NCI-H1694 treated with DMSO at 0.1 percent for 48 hours (cell line): ENCODE measurements around the gene PLOD3.
"Not testable (repeated sequence)": the region's sequence is repeated elsewhere in the genome, so short reads cannot be mapped to it uniquely, and the experiment has no call there.

ENCODE experiments used
- DNase-seq: peaks from one replicate; lab custom pipeline; 2025; lab: John Stamatoyannopoulos, UW

Gene PLOD3

DNA sequence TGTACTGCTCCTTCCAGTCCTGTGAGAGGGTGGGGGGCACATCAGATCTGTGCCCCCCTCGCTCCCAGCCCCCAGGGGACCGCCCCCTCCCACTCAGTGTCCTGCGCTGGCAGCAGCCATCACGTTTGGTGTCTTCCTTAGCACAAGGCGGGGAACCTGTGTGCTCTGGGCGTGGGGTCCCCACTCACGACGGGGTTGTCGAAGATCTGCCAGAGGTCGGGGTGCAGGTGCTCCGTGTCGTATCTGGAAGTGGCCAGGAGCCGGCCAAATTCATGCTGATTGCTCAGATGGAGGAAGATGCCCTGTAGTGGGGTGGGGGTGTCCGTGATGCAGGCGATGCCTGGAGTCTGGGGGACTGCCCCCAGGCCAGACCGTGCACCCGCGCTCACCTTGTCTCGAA is 7.2 kb downstream of the PLOD3 start:
- DNase-seq = no peak

DNA sequence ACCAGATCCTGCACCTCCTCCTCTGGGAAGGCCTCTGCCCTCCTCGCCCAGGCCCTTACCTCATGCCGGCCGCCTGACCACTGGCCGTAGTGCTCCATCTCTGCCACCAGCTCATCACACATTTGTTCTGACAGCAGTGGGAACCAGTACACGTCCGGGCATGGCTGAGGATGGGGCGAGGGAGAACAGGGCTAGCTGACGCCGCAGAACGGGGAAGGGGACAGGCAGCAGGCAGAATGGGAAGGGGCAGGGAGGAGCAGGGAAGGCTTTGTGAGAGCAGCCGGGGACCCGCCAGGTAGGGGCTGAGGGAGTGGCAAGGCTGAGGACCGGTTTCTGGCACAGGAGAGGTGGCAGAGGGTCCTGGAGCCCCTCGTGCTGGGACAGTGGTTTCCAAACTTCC is 8.6 kb downstream of the PLOD3 start:
- DNase-seq = no peak

DNA sequence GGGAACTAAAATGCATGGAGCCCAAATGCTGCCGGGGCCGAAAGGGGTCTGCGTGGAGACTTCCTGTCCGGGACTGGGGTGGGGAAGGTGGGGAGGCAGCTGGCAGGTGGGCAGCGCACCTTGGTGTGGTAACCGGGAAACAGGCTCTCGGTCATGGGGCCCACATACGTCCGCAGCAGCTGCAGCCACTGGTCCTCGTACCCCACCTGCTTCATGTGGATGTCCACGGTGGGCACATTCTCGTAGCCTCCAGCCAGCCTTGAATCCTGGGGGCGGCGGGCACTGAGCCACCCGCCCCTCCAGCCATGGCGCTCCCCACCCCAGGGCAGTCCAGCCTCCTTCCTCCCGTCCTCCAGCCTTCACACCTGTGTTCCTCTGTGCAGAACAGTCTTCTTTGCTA is 9.9 kb downstream of the PLOD3 start:
- DNase-seq = no peak

DNA sequence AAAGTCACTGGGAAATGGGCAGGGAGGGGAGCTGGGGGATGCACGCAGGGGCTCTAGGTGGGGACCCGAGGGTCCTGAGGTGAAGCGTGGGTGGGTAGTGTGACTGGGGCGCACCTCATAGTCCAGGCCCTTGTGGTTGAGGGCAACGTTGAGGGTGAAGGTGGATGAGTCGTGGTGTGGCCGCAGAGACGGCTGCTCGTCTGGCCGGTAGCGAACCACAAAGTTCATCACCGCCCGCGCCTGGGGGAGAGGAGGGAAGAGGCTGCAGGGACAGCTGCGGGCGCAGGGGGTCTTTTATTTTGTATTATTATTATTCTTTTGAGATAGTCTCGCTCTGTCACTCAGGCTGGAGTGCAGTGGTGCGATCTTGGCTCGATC is 10.7 kb downstream of the PLOD3 start:
- DNase-seq = no peak

DNA sequence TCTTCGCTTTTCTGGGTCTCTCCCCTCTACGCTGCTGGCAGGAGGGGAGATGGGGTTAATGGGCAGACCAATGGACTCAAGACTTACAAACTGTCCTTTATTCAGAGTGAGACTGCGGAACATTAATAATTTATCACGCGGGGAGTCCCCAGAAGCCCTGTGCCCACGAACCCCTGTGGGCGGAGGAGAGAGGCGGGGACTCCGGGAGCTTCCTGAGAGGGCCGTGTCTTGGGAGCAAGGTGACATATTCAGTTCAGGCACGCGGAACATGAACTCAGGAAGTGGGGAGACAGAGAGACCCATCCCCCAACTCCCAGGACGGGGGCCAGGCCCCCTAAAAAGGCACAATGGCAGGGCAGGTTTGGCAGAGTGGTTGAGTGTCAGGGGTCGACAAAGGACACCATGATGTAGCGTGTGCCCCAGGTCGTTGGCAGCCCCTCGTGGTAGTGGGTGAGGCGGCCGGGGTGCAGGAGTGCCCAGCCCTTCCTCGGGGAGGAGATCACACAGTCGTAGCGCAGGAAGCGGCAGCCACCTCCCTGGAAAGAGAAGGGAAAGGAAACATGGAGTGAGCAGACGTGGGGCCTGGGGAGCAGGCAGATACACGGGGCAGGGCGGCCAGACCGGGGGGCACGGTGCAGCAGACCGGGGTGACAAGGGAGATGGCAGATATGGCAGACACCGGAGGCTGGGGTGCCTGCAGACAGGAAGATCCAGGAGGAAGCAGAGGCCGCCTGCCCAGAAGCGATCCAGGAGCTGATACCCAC is 11.3 kb downstream of the PLOD3 start:
- DNase-seq = no peak

DNA sequence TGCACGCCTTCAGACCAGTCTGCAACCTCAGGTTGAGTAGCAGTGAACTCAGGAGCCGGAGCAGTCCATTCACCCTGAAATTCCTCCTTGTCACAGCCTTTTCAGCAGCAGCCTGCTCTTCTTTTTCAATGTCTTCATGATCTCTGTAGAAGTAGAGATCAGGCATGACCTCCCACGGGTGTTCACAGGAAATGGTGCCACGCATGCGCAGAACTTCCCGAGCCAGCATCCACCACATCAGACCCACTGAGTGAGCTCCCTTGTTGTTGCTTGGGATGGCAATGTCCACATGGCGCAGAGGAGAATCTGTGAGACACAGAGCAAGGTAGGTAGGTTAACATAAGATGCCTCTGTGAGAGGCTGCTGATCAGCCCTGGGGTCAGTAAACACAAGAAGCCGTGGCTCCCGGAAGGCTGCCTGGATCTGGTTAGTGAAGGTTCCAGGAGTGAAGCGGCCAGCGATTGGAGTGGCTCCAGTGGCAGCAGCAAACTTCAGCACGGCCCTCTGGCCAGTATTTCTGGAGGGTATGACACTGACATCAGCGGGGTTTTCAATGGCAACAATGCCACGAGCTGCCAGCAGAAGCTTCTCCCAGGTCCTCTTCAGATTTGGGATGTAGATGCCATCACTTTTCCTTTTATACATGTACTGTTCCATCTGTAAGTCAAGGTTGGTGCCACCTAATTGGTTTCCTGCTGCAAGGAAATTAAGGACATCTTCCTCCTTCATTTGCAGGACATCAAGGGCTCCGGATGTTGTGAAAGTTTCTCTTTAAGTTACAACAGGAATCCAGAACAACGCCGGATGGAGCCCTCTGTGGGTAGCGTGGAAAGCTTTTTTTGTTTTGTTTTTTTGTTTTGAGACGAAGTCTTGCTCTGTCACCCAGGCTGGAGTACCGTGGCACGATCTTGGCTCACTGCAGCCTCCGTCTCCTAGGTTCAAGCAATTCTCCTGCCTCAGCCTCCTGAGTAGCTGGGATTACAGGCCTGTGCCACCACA is 13.3 kb downstream of the PLOD3 start:
- DNase-seq = not testable (repeated sequence)

DNA sequence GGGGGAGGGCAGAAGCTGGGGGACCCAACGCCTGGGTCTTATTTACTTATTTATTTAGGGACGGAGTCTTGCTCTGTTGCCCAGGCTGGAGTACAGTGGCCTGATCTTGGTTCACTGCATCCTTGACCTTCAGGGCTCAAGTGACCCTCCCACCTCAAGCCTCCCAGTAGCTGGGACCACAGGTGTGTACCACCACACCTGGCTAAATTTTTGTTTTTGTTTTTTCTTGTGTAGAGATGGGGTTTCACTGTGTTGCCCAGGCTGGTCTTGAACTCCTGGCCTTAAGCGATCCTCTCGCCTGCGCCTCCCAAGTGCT is 14.8 kb downstream of the PLOD3 start:
- no peak for DNase-seq

DNA sequence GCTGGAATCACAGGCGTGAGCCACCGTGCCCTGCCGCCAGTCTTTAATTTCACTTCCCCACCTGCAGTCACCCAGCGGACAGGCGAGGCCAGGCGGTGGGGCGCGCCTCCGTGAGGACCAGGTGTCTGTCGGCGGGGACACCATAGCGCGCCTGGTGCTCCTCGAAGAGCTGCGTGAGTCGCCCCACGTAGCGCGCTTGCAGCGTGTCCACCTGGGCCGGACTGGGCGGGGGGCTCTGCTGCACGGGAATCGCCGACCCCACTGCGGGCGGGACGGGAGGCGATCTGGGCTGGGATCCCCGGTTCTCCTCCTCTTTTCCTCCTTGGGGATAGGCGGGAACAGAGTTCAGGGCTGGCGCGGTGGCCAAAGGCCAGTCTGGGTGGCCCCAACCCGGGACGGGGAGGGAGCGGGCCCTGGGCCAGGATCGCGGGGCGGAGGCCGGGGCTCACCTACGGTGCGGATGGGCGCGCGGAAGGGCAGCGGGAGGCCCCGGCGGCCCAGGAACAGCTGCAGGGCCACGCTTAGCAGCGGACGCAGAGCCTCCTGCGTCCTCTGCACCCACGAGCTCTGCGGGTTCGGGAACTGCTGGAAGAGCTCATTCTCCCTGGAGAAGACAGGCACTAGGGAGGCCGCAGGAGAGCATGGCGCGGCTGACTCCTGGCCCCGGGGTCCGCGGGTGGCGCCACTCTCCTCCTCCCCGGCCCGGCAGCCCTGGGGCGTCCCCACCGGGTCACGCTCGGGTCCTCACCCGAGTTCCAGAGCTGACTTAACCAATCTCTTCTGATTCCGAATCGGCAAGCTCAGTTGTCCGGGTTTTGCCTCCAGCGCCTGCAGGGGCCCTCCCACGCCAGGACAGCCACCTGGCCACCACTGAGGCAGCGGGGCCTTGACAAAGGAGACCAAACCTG is 15.4 kb downstream of the PLOD3 start:
- no peak for DNase-seq

DNA sequence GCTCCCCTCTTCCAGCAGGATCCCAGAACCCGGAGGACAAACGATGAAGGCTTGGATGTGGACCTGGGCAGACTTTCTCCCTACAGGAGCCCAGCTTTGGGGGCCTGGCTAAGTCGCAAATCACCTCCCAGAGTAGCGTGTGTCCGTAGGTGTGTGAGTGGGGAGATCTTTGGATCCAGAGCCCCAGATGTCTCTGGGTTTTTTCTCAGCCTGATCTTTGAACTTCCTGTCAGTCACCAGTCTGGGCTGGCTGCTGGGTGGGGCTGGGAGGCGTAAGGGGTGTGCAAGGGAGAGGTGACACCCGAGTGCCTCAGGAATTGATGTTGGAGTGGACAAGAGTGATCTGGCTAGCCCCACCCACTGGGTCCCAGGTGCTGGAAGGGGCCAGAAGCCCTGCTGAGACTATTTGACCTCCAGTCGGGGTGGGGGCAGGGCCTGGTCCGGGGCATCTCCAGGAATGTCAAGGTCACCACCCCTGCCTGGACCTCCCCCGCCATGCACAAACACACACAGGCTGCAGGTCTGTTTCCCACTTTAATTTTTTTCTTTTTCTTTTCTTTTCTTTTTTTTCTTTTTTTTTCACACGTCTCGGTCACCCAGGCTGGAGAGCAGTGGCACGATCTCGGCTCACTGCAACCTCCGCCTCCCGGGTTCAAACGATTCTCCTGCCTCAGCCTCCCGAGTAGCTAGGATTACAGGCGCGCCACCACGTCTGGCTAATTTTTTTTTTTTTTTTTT is 16.4 kb downstream of the PLOD3 start, which contains the start of gene MOGAT3:
Gene MOGAT3 (minus strand): TSS at position 175 of the 738 bp plus-strand sequence. CDS start 182 bp downstream, outside the sequence.
- no peak for DNase-seq

DNA sequence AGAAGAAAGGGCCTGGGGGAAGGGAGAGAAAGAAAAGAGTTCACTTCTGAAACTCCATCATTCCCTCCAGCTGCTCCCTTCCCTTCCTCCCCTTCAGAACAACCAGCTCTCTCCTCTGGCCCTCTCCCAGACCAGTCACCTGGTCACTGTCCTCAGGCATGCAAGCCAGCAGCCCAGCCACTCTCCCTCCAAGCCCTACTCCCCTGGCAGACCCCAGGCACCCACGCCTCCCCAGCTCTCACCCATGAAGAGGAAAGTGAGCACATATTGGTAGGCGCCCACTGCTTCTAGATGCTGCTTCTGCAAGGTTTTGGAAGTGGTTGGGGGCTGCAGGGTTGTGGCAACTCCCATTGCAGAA is 16.9 kb downstream of the PLOD3 start:
- DNase-seq = no peak

DNA sequence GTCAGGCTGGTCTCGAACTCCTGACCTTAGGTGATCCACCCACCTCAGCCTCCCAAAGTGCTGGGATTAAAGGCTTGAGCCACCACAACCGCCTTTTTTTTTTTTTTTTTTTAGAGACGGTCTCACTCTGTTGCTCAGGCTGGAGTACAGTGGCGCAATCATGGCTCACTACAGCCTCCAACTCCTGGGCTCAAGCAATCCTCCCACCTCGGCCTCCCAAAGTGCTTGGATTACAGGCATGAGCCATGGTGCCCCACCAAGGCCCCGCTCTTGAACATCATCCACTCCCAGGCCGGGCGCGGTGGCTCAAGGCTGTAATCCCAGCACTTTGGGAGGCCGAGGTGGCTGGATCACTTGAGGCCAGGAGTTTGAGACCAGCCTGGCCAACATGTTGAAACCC is 17.9 kb downstream of the PLOD3 start:
- DNase-seq = not testable (repeated sequence)

DNA sequence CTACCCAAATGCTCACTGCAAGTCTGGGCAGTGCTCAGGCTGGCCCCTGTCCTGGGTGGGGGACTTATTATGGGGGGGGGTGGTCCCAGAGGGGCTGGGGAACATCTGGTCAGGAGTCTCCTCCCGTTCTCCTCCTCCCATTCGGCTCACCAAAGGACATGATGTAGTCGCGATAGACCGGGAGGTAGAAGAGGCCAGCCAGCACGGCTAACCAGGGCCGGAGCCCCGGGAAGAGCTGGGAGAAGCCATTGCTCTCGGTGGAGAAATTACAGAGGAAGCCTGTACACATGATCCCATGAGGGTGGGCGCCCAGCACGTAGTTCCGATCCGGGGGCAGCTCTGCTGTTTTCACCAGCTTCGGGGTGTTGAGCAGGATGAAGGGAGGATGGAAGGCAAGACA is 18.9 kb downstream of the PLOD3 start:
- no peak for DNase-seq

DNA sequence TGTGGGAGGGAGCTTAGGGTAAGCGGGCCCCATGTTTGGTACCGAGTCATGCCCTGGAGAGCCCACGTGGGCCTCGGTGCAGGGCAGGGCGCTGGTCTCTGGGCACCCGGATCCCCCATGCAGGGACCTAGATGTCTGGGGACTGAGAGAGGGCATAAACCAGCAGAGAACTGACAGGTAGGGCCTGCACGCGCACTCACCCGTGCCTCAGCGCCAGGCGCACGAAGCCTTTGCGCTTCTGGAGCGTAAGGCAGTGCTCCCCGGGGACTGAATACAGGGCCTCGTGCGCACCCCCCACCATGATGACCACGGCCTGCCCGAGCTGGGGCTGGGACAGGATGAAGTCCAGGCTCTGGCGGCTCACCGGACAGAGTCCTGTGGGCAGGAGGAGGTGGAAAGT is 19.4 kb downstream of the PLOD3 start:
- DNase-seq = no peak

DNA sequence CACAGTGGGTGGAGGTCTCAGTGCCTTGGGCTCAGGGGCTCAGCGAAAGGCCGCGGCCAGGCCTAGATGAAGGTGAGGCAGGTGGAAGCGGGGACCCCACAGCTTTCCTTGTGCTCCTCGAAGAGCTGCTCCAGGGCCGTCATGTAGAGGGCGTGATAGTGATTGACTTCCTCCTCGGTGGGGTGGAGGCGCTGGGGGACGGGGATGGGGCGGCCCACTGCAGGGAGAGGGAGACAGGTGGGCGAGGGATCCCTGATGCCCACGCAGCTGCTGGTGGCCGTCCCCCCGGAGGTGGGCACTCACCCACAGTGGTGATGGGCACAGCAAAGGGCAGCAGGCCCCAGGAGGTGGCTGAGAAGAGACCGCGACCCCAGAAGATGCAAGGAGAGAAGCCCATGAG is 21.5 kb downstream of the PLOD3 start:
- no peak for DNase-seq

DNA sequence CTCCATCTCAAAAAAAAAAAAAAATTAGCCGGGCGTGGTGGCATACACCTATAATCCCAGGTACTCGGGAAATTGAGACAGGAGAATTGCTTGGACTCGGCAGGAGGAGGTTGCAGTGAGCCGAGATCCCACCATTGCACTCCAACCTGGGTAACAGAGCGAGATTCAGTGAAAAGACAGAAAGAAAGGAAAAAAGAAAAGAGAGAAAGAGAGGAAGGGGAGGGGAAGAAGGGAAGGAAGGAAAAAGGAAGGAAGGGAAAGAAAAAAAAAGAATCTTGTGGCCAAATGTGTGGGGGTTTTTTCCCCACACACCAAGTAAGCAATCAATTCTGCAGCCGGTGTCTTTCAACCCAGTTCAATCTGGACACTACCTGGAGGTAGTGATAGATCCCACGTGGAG is 28.3 kb downstream of the PLOD3 start:
- DNase-seq = no peak

DNA sequence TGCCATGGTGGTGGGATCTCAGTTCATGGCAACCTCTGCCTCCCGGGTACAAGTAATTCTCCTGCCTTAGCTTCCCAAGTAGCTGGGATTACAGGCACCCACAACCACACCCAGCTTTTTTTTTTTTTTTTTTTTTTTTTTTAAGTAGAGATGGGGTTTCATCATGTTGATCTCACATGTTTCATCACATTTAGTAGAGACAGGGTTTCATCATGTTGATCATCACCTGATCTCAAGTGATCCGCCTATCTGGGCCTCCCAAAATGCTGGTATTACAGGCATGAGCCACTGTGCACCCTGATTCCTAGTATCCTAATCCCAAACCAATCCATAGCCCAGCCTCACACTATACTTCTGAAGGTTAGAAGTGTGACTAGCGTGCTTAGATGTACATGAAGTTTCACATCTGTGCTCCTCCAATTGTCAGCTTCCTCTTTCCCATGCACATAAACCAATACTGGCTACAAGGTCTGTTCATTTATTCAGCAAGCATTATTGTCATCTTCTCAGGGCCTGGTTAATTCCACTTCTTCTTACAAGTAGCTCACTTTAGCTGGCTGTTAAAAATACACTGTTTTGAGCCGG is 30.4 kb downstream of the PLOD3 start:
- no peak for DNase-seq

DNA sequence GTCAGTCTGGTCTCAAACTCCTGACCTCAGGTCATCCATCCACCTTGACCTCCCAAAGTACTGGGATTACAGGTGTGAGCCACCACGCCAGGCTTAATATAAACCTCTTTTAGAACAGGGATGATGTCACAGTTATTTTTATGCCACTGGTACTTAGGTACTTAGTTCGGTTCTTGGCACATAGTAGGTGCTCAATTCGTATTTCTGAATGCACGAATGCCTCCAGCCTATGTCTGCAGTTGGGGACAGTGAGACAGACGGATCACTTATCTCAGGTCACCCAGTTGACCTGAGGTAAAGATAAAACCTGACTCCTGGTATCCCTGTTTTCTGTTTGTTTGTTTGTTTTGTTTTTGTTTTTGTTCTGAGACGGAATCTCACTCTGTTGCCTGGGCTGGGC is 31.2 kb downstream of the PLOD3 start:
- DNase-seq = no peak

DNA sequence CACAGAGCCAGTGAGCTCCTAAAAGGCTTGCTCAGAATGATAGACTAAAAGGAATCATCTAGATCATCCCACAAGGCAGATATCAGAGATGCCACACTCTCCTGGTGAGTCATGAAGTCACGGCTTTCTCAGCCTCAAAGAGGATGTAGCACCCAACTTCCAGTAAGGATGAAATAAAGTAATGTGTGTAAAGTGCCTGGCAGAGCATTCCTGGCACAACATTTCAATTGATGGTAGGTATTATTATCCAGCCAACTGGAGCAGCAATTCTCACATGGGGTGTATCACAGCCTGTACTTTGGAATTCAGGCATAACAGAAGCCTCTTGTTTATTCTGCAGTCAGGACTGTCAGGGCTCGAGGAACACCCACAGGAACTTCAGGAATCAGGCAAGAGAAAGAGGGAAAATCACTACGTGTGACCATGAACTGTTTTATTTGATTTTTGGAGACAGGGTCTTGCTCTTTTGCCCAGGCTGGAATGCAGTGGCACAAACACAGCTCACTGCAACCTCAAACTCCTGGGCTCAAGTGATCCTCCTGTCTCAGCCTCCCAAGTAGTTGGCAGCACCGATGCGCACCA is 32.0 kb downstream of the PLOD3 start:
- DNase-seq = no peak

DNA sequence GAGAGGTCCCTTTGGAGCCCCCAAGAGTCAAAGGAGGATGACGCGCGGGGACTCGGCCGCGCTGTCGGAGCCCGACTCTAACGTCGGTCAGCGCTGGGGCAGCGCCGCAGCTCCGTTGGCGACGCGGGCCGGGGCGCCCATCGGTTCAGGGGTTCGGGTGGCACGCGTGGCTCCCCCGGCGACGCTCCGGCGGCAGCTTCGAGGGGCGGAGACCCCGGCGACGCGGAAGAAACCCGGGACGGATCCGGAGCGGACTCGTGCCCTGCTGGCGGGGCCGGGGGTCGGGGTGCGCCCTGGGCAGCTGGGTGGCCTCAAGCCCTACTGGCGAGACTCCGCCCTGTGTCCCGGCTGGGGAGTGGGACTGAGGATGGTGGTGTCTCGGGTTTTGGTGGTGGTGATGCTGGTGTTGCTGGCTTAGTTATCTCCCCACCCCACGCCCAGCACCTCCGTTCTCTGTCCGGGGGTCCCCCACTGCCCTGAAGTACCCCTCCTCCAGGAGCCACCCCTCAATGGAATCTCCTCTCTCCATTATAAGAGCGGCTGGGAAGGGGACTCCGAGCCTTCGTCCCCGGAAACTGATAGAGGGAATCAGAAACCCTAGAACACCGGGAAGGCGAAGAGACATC is 37.1 kb downstream of the PLOD3 start, which contains the start of gene NAT16:
Gene NAT16 (minus strand): TSS at position 164 of the 626 bp plus-strand sequence. CDS start 5,486 bp downstream, outside the sequence.
- DNase-seq = no peak

DNA sequence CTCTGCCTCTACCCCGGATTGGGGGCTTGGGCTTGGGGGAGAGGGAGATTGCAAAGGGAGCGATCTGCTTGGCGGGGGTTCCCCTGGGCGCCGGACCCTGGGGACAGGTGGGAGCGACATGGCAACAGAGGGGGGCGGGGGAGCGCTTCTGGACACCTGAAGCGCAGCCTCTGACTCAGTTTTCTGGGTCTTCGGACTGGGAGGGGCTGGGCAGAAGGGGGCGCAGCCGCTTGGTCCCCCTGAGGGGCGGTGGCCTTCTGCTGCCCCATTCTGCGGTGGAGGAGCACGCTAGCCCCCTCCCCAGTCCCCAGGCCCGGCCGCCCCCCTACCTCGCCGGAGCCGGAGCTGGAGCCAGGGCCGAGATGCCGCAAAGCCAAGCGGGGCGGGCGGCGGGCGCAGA is 37.7 kb downstream of the PLOD3 start:
- no peak for DNase-seq
